Erythroblast (primary cell): ENCODE measurements around the gene R3HDM4.

Experiments used
- GATA1 ChIP-seq: IDR thresholded peaks from 2 replicates; pipeline ENCODE4 v1.6.1; 2011; ENCODE audit warnings: low read depth, mild to moderate bottlenecking, control low read depth, low read length, moderate library complexity
- POLR2A ChIP-seq: IDR thresholded peaks from 2 replicates; pipeline ENCODE4 v1.6.1; 2011; ENCODE audit warnings: mild to moderate bottlenecking, low read length

GRCh38 chr19:917323-918151 lies 4.5 kb upstream of the R3HDM4 start, which contains the start of gene KISS1R:
- TF ChIP-seq POLR2A (no peak), GATA1 (no peak)
